ENCODE data around the gene FBXO36. TPM values are rescaled to one million over a fixed set of nuclear protein-coding genes. Genes with fewer than 3 reads are reported as not detected.

Gene FBXO36
- total and polyA plus RNA-seq, 4 donors, result 0.56 to 1.3 (median 0.69) TPM

- DNase-seq (ENCODE audit: low spot score), result no peak
- no peaks in the 10 kb centered on the region for H3K27me3 ChIP-seq (ENCODE audit: control insufficient read depth in 4 of 4, insufficient read depth in 4 of 4, low read length in 3 of 4)
- no peak overlapping the region for H3K4me3 ChIP-seq (ENCODE audit: low read depth in 1 of 3, low read length in 3 of 3)
- peaks cover 0 to 12% (median 10%) of the 10 kb centered on the region in 4 donors for H3K4me1 ChIP-seq (ENCODE audit: control insufficient read depth in 4 of 4, insufficient read depth in 4 of 4, low read length in 3 of 4)
- H3K36me3 ChIP-seq (ENCODE audit: control insufficient read depth in 4 of 4, insufficient read depth in 3 of 4, low read depth in 1 of 4, low read length in 3 of 4), result no peaks in the 10 kb centered on the region
- no peak for TF ChIP-seq RAD21 (IDR thresholded peaks at IDR 0.05)
- no peak for TF ChIP-seq YY1 (IDR thresholded peaks at IDR 0.05)
- no peak for TF ChIP-seq TAF1 (conservative IDR thresholded peaks at IDR 0.05)
- no peak for TF ChIP-seq HNF4A (conservative IDR thresholded peaks at IDR 0.05)
- no peak for TF ChIP-seq FOXA1 (IDR thresholded peaks at IDR 0.05)
- no peak for TF ChIP-seq CTCF (IDR thresholded peaks at IDR 0.05; ENCODE audit: low read depth, low read length, missing input control)
- no peak for TF ChIP-seq RXRA (IDR thresholded peaks at IDR 0.05)
- TF ChIP-seq ATF3 (IDR thresholded peaks at IDR 0.05), result no peak
- no peak overlapping the region for H3K27ac ChIP-seq (ENCODE audit: low read depth in 1 of 2, low read length in 2 of 2)
- no peak overlapping the region for H3K9ac ChIP-seq (ENCODE audit: low read depth in 1 of 2, low read length in 2 of 2)
- no peaks in the 10 kb centered on the region for H3K9me3 ChIP-seq (ENCODE audit: control insufficient read depth in 4 of 4, low read length in 3 of 4)
Observed at GRCh38 chr2:229925201-229925600, 2.9 kb downstream of the FBXO36 start.

DNA sequence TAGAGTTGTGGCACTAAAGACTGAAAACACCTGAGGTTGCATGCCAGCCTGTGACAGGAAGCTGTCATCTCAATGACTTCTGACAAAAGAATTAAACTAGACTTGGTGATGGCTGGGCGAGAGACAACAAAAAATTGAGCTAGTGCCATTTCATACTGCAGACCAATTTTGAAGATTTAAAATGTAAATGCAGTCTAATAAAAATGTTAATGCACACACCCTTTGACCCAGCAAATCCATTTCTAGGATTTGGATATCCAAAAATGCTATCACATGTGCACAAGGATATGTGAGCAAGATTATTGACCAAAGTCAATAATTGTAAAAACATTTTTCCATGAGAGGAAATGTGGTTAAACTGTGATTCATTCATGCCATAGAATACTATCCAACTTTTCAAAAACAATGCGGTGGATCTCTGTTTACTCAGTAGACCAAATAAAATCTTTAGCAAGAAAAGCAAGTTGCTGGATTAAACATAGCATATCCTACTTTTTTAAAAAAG lies 5.6 kb downstream of the FBXO36 start:
- no peak for DNase-seq (ENCODE audit: low spot score)
- Histone ChIP-seq H3K4me3 (ENCODE audit: low read depth in 1 of 3, low read length in 3 of 3) (no peak overlapping the region), H3K36me3 (ENCODE audit: control insufficient read depth in 4 of 4, insufficient read depth in 3 of 4, low read depth in 1 of 4, low read length in 3 of 4) (no peaks in the 10 kb centered on the region), H3K27ac (ENCODE audit: low read depth in 1 of 2, low read length in 2 of 2) (no peak overlapping the region), H3K27me3 (ENCODE audit: control insufficient read depth in 4 of 4, insufficient read depth in 4 of 4, low read length in 3 of 4) (no peaks in the 10 kb centered on the region), H3K4me1 (ENCODE audit: control insufficient read depth in 4 of 4, insufficient read depth in 4 of 4, low read length in 3 of 4) (peaks cover 0 to 5% (median 5%) of the 10 kb centered on the region in 4 donors), H3K9ac (ENCODE audit: low read depth in 1 of 2, low read length in 2 of 2) (no peak overlapping the region), H3K9me3 (ENCODE audit: control insufficient read depth in 4 of 4, low read length in 3 of 4) (no peaks in the 10 kb centered on the region)
- no peak for TF ChIP-seq ATF3 (IDR thresholded peaks at IDR 0.05)
- TF ChIP-seq, protein P1, sequence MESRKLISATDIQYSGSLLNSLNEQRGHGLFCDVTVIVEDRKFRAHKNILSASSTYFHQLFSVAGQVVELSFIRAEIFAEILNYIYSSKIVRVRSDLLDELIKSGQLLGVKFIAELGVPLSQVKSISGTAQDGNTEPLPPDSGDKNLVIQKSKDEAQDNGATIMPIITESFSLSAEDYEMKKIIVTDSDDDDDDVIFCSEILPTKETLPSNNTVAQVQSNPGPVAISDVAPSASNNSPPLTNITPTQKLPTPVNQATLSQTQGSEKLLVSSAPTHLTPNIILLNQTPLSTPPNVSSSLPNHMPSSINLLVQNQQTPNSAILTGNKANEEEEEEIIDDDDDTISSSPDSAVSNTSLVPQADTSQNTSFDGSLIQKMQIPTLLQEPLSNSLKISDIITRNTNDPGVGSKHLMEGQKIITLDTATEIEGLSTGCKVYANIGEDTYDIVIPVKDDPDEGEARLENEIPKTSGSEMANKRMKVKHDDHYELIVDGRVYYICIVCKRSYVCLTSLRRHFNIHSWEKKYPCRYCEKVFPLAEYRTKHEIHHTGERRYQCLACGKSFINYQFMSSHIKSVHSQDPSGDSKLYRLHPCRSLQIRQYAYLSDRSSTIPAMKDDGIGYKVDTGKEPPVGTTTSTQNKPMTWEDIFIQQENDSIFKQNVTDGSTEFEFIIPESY (IDR thresholded peaks at IDR 0.05), result no peak
- no peak for TF ChIP-seq CTCF (IDR thresholded peaks at IDR 0.05; ENCODE audit: low read depth, low read length, missing input control)
- TF ChIP-seq TAF1 (conservative IDR thresholded peaks at IDR 0.05), result no peak
- no peak for TF ChIP-seq MAX (IDR thresholded peaks at IDR 0.05)
- TF ChIP-seq GABPA (IDR thresholded peaks at IDR 0.05 in 1 of 2, conservative IDR thresholded peaks at IDR 0.05 in 1 of 2), result no peak
- WGBS, result 73% methylated on average over 2 of the region's 2 CpGs
